ENCODE results near the gene CREBZF.
"Not testable (repeated sequence)": the region's sequence is repeated elsewhere in the genome, so short reads cannot be mapped to it uniquely, and the experiment has no call there.

CREBZF gene

GRCh38 chr11:85626496-85626895 is 38.4 kb downstream of the CREBZF start:
- DNase-seq = peak; percentile 26

DNA sequence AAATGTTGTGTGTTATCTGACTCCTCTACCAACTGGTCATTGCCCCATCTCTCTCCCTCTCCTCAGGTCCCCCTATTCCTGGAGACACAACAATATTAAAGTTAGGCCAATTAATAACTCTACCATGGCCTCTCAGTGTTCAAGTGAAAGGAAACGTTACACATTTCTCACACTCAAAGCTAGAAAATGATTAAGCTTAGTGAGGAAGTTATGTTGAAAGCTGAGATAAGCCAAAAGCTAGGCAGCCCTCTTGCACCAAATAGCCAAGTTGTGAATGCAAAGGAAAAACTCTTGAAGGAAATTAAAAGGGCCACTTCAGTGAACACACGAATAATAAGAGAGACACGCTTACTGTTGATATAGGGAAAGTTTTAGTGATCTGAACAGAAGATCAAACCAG is 44.7 kb downstream of the CREBZF start:
- no peak for DNase-seq

DNA sequence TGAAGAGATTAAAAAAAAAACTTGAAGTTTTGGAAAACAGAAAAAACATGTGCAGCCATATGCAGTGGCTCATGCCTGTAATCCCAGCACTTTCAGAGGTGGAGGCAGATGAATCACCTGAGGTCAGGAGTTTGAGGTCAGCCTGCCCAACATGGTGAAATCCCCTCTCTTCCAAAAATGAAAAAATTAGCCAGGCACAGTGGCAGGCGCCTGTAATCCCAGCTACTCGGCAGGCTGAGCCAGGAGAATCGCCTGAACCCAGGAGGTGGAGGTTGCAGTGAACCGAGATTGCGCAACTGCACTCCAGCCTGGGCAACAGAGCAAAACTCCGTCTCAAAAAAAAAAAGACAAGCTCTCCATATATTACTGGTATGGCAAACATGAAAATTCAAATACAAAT is 45.4 kb downstream of the CREBZF start:
- DNase-seq = peak; percentile 16

GRCh38 chr11:85611643-85612042 is 53.3 kb downstream of the CREBZF start:
- DNase-seq = not testable (repeated sequence)
